Kidney capillary endothelial cell (primary cell): ENCODE measurements around the gene TCEAL9.
A peak's percentile ranks its signal among the peaks of the same experiment; 100 is the strongest.
"Not testable (repeated sequence)": the region's sequence is repeated elsewhere in the genome, so short reads cannot be mapped to it uniquely, and the experiment has no call there.

Experiments
- DNase-seq: peaks from one replicate; pipeline ENCODE4 v3.0.0-alpha.2; 2018; ENCODE audit warnings: low spot score

The TCEAL9 gene, protein sequence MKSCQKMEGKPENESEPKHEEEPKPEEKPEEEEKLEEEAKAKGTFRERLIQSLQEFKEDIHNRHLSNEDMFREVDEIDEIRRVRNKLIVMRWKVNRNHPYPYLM

DNA sequence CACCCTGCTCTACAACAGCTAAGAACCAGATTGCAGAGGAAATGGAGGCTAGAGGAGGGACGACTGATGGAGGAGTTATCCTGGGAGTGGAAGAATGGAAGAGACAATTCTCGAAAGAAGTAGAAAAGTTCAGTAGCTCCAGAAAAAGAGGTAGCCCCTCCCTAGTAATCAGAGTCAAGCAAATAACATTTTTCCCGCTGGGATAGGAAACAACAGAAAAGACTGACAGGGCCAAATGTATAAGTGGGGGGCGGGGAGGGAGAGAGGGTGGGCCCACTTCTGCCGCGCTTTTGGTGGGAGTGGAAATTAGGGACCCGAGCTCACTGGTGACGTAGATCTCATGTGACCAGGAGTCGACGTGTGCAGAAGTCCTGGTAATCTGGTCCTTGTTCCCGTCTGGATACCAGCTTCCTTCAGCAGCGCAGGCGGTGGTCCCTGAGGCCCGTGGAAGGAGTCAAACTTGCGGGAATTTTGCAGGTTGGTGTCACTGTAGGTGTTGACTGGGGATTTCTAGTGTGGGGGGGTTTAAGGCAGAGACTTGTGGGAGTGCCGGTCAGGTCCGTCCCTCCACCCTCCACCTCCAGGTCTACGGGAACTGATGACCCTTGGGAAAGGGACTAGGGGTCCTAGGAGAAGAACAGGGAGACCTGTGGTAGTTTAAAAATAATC is at the start of gene TCEAL9:
TSS of gene TCEAL9 (plus strand) at position 377 of the 669 bp plus-strand sequence. CDS start 1,179 bp downstream, outside the sequence.
- no peak for DNase-seq

DNA sequence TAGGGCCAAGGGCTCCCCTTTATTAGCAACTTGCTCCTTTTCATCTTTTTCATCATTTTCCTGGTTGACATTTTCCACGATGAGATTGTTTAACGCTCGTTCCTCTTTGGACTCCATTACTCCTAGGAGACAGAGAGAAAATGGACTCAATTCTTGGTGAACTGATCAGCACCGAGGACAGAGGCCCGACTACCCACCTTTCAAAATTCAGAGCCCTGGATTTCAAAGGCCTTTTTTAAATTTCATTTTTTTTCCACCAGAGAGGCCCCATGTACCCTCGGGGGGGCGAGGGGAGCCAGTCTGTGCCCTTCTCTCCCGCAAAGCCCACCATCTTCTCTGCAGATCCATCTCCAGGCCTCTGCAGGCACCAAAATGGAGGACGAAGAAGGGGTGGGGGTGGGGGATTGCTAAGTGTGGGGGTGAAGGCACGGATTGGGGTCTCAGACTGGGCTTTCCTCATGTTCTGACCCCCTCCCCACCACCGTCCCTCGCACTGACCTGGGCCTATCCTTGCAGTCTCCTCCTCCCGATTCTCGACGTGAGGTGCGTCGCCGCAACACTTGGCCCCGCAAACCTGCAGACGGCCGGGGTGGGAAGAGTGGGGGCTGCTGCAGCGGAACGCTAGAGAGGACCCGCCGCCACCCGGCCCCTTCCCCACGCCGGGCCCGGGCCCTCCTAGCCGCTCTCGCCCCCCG is 46.3 kb upstream of the TCEAL9 start:
- no peak for DNase-seq

DNA sequence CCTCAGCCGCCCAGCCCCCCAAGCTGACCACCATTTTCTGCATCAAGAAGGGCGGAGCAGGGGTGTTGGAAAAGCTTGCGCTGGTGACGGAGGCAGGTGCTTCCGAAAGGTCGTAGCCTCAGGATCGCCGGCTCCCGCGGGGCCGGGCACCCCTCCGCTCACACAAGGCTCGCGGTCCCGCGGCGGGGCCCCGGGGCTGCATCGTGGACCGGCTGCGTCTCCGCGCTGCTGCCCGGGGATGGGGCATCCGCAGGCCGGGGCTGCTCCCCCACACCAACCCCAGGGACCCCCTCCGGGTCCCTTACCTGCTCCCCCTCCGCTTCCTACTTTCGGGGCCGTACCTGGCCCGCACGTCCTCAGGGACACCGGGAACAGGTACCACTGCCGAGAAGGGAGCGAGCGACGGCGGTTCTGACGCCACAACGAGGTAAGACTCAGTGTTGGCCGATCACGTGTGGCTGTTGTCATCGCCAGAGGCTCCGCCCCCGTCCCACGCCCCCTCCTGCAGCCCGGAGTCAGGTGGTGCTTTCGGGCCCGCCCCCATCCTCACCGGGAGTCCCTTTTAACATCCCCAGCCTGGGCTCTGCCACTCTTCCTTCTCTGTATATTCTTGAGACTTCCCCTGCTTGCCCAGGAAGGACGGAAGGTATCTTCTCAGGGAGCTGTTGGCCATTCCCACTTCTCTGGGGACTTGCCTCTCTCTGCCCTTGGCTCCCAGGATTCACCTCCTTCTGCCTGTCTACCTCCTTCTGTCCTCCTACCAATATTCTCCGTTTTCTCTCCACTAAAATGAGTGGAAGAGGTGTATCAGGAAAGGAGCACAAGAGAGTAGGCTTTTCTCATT is 45.5 kb upstream of the TCEAL9 start, which contains the start of gene BEX2:
TSS of gene BEX2 (minus strand) at position 436 of the 844 bp plus-strand sequence. CDS start 1,014 bp downstream, outside the sequence.
- no peak for DNase-seq

DNA sequence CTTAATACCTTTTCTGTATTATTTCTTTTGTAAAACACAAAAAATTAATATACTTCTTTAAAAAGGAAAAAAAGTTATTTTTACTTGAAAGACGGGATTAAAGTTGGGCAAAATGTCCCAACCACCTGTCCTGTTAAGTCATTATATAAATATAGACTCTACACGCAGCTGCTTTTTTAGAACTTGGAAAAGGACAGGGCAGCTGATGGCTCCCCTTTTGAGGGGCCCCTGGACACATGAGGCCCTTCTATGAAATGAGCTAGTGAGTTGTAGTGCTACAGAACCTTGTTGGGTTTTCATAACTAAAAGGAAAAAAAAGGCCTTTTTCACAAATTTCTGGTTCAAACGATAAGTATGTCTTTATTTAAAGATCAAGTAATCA is 44.9 kb upstream of the TCEAL9 start:
- DNase-seq = no peak

DNA sequence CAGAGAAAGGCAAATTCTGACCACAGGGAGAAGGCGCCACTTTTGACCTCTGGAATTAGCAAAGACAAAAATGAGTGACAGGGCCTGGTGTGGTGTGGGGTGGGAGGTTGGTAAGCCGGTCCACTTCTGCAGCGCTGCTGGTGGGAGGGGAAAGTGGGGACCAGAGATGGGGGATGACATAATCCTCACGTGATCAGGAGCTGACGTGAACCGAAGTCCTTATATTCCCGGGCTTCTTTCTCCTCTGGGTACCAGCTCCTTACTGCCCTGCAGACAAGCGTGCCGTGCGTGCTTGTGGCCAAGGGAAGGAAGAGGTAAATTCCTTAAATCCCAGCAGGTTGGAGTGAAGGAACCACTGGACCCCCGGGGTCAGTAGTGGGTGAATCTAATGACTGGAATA is 26.3 kb upstream of the TCEAL9 start, which contains the start of gene TCEAL7:
TSS of gene TCEAL7 (plus strand) at position 249 of the 400 bp plus-strand sequence. CDS start 1,165 bp downstream, outside the sequence.
- no peak for DNase-seq

DNA sequence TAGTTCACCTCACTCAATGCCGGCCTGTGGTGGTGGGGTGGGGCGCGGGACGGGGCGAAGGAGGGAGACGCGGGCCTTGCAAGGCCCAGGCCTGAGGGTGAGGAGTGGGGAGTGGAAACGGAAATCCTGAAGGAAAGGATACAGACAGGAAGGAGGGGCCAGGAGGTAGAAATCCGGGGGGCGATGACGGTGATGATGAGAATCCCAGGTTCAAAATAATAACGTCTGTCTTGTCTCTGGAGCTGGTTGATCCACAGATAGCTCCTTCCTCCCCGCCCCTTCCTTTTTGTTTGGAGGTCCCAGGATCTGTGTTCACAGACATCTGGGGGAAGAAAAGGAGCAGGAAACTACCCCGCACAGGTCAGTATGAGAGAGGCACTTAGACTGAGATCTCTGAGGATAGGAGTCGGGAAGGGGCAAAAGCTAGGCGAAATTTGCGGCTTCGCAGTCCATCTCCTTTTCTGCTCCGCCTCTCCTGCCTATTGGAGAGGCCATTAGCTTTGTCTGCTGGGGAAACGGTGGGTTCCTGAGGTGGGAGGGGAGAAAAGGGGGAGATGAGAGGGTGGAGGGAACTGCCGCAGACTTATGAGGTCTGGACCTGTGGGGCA is 25.5 kb upstream of the TCEAL9 start:
- DNase-seq = no peak

DNA sequence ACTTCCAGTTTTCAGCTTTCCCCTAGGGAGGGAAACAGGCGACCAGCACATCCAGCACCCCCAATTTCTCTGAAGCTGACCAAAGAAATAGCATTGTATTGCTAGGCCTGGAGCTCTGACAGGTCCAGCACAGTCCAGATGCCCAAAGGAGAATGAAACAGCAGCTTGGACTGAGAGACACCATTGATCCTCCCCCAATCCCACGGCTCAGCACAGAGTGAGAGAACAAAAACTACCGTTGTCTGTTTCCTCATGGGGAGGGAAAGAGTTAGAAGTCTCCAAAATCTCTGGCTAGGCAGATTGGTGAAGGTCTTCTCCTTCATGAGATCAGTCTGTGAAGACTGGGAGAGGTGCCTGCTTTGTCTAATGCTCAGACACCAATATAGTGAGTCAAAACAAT is 17.6 kb upstream of the TCEAL9 start:
- DNase-seq = no peak

DNA sequence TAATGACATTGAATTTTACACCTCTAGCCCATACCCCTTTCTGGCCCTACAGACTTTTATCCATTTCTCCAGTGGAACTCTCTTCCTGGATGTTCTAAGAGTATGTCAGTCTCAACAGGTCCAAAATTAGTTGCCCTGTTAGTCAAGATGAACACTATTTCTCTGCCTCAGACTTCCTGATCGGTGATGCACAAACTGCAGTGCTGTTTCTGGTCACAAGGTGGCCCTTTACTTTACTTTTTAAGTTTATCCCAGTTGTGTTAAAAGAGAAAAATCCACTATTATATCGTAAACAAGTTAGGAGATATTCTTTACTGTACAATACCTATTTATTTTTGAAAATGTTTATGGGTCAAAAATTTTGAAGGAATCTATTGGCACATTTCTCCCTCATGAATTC is 13.2 kb upstream of the TCEAL9 start:
- DNase-seq = peak; percentile 23

DNA sequence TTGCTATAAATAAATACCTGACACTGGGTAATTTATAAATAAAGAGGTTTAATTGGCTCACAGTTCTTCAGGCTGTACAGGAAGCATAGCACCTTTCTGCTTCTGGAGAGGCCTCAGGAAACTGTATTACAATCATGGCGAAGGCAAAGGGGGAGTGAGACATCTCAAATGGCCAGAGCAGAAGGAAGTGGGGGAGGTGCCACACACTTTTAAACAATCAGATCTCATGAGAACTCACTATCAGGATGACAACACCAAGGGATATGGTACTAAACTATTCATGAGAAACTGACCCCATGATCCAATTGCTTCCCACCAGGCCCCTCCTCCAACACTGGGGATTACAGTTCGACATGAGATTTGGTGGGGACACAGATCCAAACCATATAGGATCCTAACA is 11.7 kb upstream of the TCEAL9 start:
- DNase-seq = peak; percentile 44

DNA sequence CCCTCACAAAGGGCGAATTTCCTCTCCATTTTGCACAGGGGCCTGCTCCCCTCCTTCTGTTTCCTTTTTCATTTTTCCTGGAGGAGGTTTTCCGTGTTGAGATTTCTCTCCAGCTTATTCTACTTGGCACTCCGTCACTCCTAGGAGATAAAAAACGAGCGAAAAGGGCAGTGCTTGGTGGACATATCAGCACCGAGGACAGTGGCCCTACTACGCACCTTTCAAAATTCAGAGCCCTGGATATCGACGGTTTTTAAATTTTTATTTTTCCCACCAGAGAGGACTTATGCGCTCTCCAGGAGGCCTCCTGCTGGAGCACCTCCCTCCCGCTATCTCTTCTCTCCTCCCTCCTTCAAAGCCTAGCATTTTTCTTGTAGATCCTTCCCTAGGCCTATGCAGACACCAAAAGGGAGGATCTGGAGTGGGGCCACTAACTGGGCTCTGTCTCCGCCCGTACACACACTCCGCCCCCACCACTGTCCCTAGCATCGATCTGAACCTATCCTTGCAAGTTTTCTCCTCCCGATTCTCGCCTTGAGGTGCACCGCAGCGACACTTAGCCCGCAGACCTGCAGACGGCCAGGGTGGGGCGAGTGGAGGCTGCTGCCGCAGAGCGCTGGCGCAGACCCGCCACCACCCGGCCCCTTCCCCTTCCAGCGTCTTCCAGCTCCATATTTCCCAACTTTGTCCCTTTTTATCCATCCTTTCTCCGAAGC is 8.5 kb upstream of the TCEAL9 start:
- no peak for DNase-seq

DNA sequence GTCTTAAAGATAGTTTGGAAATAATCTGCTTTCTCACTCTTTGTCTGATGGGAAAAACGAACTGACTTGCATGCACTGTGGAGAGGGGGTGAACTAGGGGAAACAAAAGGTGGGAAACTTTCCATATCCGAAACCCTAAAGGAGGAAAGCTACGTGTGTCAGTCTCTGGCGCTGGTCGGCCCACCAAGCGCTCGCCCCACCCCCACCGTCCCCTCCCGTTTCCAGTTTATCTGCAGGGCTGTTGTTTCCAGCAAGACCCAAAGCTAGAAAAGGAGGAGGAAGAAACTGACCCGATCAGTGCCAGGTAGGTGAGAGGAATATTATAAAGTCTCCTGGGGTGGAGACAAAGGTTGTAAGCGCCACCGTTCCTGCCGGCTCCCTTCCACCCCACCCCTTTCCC is 552 bp downstream of the TCEAL9 start:
- DNase-seq = no peak

DNA sequence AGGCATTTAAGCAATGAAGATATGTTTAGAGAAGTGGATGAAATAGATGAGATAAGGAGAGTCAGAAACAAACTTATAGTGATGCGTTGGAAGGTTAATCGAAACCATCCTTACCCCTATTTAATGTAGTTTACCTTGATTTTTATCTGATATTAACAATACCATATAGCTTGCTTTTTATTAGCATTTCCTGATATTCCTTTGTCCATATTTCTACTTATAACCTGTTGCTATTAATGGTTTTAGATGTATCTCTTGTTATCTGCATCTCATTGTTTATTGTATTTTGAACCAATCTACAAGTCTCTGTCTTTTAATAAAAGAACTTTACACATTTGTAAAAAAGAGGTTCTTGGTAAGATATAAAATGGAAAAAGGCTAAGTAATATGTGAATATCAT is 1.6 kb downstream of the TCEAL9 start:
- no peak for DNase-seq

DNA sequence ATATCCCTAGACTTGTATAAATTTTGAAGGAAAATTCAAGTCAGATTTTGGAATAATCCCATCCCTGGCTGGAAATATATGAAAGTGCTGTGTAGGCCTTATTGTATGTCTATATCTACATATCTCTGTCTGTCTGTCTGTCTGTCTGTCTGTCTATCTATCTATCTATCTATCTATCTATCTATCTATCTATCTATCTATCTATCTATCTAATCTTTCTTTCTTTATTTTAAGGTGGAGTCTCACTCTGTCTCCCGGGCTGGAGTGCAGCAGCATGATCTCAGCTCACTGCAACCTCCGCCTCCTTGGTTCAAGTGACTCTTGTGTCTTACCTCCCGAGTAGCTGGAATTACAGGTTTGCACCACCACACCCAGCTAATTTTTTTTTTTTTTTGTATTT is 3.3 kb downstream of the TCEAL9 start:
- not testable (repeated sequence) for DNase-seq

DNA sequence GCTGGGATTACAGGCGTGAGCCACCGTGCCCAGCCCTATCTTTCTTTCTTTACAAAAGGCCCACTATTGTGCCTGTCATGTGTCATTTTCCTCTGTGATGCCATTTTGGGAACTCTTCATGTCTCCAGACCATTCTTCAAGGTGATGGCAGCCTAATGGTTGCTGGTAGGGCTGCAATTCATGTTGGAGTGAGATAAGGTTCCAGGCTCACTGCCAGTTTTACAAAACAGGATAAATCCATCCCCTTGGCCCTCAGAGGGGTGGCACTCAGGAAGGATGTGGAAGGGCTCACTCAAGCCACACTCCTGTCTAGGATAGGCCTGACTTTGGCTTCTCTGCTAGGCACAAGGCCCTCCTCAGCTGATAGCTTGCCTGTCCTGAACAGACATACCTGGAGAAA is 3.8 kb downstream of the TCEAL9 start:
- no peak for DNase-seq

DNA sequence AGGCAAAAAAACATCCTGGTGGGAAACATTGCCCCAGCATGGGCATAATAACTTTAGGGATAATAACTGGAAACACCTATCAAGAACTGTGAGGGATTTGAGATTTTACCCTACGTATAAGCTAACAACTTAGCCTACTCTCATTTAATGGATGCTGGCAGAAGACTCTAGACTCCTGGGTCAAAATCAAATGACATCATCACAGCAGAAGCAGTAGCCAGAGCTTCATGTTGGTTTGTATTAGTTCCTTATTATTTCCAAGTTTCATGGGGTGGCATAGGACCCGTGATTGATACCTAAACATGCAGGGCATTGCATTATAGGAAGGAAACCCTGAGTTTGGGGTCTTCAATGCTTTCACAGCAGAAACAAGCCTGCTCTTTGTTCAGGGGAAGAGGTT is 4.6 kb downstream of the TCEAL9 start:
- DNase-seq = no peak

DNA sequence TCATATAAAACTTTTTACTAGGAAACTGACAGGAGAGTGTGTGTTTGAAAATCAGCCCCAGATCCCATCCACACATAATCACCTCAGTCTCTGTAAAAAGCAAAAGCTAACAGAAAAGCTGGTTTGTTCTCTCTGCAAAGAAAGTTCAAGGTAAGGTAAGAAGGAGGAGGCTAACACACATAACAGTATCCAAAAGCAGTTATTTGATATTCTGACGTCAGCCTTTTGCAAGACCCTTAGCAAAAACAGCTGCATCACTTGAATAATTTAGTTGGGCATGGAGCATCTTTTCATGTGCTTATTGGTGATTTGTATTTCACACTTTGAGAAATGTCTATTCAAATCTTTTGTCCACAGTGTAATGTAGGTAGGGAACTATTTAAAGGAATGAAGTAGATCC is 5.5 kb downstream of the TCEAL9 start:
- no peak for DNase-seq

DNA sequence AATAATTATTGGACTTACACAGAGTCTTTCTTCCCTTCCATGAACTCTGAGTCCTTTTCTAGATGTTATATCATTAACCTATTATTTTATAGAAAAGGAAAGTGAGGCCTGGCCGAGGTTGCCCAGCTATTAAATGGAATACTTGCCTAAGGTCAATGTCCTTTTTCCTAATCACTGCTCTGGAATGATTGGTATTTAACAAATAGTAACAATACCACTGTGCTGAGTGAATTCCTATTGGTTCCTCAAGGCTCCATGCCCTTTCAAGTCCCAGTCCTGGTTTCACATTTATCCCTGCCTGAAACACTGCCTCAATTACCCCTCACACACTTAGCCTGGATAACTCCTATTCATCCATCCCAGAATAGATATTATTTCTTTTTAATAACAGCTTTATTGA is 6.2 kb downstream of the TCEAL9 start:
- no peak for DNase-seq

DNA sequence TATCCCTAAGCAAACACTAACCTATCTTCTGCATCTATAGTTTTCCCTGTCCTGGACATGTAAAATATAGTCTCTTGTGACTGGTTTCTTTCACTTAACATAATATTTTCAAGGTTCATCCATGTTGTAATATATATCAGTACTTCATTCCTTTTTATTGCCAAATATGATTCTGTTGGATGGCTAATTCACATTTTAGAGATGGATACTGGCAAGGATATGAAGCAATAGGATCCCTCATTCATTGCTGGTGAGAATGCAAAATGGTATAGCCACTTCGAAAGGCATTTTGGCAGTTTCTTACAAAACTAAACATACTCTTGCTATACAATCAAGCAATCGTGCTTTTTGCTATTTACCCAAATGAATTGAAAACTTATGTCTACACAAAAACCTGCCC is 6.7 kb downstream of the TCEAL9 start:
- DNase-seq = no peak

DNA sequence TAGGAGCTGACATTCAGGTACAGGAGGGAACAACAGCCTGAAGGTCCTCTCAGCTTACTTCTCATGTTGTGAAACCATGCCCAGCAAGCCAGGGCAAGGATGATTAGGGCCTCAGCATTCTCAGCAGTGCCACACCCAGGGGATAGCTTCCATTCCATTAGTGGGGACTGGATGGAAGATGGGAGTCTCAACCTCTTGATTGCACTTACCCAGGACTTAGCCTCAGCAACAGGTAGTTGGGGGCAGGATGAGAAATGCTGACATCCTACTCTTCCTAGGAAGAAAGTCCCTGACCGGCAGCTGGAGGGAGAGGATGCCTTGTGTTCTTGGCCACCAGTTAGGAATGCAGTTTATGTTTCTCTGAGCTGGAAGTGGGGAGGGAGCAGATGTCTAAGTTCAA is 11.2 kb downstream of the TCEAL9 start:
- no peak for DNase-seq

DNA sequence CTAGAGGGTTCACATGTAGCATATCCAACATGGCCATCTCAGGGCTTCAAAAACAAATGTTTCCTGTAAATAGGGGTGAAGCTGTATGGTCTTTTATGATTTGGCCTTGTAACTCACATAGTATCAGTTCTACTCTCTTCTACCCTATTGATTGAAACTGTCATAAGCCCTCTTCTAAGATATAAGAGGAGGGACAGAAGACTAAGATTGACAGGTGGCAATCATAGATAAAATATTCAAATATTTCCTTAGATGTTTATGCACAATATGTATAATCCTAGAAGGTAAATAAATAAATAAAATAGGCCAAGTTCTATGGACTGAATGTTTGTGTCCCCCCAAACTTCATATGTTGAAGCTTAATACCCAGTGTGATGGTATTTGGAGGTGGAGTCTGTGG is 13.2 kb downstream of the TCEAL9 start:
- DNase-seq = no peak

DNA sequence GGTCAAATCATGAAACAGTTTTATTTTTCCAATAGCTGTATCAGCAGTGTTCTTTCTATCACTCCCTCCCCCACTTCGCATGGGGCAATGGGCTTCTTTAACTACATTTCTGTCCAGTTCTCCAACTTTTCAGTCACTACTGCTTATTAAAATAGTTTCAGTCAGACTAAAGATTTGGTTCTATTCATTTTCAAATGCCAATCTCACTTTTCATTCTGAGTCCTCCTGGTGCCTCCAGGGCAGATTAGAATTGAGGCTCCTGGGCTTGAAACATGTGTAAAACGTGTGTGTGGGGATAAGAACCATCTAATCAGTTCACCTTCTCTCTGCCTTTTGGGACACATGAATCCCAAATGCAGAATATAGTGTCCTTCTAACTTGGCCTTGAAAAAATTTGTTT is 16.6 kb downstream of the TCEAL9 start:
- DNase-seq = no peak
